IPS DF 4.7 (cell line): Measurements from ENCODE around the gene C1QTNF9B.

ENCODE experiments used
- DNase-seq: peaks from one replicate; pipeline ENCODE4 v3.0.0-alpha.2; 2013; ENCODE audit warnings: low spot score; ENCODE audit errors: extremely low read depth

The C1QTNF9B gene

DNA sequence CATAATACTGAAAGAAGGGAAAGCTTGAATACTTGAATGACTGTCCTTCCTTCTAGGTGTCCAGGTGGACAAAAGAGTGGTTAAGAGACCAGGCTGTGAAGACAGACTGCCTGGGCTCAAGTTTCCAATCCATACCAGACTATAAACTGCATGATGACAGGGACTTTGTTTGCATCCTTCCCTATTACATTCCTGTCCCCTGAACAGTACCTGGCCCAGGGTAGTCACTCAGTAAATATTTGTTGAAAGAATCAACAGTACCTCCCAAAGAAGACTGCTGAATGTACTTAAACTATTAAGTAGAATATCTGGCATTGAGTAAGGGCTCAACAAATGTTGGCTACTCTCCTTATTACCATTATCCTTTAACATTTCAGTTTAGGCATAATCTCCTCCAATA lies 37.8 kb downstream of the C1QTNF9B start:
- no peak for DNase-seq

DNA sequence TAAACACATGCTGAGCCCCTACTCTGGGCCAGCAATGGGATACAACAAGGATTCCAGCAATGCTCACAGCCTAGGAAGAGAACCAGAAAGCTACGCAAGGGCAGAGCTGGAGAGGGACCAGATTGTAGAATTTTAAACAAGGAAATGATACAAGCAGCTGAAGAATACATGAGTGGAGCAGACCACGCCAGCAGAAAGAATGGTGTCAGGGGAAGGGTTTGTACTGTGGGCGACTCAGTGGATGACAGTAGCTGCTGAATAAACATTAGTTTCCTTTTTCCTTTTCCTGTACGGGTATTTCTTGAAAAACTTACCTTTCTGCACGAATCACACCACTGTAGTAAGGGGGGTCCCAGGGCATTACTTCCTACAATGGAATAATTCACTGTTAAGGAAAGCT lies 38.8 kb downstream of the C1QTNF9B start:
- DNase-seq, result no peak

DNA sequence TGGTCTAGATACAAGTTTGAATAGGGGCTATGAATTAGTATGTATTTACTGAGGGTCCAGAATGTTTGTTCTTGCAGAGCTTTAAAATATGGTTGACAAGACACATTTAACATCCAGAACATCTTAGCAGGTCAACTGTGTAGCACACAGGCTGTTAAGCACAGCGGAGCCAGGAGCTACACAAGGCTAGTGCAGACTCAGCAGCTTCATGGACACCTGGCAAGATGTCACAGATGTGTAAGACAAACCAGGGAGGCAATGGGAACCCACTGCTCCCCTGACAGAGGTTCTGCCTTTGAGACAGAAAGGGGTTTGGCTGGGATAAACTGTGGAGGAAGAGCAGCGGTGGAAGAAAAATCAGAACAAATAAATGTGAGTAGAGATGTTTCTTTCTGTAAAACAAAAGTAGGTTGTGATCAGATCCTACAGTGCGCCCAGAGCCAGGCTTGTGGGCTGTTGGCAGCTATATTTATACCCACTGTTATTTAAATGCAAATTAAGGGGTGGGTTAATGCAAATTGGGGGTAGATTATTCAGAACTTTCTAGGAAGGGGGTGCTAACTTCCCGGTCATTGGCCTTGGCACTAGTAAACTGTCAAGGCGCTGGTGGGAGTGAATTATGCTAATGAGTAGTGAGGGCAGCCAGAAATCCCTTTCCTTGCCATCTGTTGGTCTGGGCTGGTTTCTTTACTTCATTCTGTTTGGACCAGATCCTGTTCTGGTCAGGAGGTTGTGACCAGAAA lies 41.1 kb downstream of the C1QTNF9B start:
- no peak for DNase-seq

DNA sequence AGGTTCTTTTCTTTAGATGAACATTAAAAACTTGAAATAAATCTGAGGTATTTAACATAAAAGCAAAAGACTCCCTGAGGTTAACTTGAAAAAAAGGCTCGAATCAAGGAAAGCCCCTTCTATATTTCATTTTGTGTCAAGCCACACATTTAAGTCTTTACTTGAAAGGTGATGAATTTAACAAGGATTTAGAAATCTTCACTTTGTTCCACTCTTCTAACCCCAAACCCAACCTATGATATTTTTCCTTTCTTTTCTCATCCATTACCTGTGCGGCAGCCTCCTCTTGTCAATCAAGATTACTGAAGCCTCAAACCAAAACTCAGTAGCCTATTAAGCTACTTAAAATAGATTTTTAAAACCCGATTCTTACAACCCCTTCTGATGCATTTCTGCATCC lies 41.9 kb downstream of the C1QTNF9B start:
- DNase-seq, result no peak

DNA sequence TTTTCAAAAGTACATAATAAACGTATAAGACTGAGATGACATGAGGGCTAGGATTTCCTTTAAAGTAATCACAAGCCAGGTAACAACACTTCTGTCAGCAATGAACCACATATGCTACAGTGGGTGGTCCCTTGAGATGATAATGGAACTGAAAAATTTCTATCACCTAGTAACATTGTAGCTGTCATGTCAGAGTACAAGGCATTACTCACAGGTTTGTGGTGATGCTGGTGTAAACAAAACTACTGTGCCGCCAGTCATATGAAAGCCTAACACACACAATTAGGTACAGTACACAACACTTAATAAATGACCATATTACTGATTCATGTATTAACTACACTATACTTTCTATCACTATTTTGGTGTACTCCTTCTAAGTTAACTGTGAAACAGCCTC lies 45.0 kb downstream of the C1QTNF9B start:
- no peak for DNase-seq

DNA sequence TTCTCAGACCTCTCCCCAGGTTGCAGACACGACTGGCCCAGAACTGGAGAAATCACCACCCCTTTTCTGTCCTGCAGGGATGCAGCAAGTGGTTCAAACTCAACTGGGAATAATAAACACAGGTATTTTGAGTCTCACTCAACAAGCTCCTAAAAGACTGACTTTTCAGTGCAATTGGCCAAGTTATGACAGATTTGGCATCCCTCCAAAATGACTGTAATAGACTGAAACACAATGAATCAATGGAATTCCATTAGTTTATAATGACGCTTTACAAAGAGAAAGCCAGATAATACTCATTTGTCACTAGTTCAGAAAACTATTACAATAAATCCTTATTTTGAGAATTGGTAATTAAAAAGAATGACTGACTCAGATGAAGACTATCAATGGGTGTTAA lies 46.2 kb downstream of the C1QTNF9B start:
- no peak for DNase-seq

DNA sequence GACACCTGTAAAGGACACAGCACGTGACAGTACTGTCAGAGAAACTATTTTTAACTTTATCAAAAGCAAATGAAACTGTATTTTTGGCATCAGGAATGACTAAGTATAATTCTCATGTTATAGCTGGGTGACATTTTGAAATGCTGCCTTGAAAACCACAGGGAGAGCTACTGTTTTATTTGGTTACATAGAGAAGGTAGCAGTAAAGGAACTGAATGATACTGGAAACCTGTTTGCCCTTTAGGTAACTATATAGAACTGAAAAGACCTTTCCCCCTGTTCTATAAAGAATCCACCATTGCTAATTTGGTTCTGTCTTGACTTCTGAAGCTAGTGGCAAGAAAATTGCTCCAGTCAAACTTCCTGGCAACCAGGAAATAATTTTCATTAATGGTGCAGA lies 47.2 kb downstream of the C1QTNF9B start:
- DNase-seq, result no peak

DNA sequence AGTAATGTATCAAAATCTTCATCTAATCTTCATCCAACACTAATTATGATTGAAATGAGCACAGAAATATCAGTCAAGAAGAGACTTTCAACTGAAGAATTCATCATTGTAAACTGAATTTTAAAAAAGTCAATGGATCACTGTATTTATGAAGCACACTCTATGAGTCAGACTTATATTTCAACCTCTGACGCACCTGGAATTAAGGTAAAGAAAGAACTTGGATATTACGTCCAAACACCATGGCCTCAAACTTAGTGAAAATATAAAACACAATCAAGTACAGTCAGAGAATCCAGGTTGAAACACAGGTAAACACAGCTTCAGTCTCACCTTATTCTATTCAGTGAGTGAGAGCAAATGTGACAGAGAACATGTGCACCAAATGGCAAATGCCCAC lies 47.6 kb downstream of the C1QTNF9B start:
- DNase-seq, result no peak

DNA sequence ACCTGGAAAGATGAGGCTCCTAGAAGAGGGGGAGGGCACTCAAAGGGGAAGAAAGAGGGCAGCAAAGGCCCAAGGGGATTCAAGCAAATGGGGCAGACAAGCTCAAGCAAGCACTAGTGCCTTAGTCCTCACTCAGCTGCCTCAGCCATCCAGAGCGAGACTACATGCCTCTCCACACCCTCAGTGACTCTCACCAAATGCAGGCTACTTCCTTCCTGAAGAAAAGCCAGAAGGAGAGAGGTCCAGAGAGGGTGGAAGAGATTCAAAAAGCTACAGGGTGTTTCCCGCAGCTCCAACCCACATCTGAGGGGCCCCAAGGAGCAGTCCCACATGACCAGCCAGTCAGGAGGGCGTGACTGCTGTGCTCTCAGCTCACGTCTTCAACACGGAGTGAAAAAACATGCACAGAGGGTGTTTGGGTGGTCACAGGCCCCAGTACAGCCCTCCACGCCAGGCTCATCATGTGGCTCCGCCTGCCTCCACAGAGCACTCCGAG lies 48.6 kb downstream of the C1QTNF9B start:
- DNase-seq, result no peak

DNA sequence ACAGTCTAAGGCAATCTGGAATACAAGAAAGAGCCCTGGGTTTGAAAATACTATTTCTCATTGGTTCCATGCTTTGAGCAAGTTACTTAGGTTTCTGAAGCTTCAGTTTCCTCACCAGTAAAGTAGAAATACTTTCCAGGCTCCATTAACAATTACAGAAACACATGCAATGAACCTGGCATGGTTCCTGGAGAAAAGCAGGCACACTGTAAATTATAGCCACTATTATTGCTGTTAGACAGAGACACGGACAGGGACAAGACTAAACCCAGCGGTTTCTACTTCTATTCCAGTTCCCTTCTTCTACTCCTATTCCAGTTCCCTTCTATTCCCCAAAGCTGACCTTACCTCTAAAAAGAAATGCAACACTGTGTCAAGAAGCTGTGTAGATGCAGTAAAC lies 49.3 kb downstream of the C1QTNF9B start:
- DNase-seq, result no peak

DNA sequence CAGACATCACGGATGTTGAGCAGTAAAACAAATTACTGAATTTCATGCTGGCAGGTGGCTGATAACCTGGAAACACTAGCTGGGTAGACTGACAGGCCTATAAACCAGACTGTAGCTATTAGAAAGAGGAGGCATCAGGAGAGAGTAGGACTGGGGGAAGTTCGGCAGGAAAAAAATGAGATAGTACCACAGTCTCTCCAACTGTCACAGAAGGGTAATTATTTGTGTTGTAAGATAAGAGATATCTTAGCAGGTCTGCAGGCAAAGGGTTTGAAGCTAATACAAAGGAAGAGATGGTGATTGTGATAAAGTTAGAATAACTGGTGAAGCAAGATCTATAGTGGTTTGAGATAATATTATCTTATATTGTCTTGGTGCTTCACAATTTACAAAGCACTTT lies 49.8 kb downstream of the C1QTNF9B start:
- DNase-seq, result no peak

DNA sequence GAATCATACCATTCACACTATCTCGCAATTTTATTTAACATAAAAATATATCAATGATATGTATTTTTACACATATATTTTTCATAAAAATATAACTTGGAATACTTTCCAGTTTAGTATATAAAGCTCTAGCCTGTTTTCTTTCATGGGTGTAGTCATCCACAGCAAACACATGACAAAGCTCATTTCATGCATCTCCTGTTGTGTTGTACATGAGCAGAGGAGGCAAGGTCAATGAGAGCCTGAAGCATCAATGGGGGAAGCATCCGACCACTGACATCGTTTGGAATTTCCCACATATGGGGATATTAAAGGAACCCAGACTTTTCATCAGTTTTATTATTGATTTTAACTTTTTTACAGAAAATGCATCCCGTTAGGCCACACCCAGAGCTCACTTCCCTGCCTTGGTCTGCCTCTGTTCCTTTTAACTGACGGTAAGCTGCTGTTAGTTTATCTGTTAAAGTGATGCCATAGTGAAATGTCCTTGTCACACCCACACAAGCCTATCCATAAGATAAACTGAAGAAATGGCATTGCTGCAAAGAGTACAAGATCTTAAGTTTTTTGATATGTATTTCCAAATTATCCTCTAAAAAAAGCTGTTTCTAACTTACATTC lies 52.1 kb downstream of the C1QTNF9B start:
- DNase-seq, result no peak

DNA sequence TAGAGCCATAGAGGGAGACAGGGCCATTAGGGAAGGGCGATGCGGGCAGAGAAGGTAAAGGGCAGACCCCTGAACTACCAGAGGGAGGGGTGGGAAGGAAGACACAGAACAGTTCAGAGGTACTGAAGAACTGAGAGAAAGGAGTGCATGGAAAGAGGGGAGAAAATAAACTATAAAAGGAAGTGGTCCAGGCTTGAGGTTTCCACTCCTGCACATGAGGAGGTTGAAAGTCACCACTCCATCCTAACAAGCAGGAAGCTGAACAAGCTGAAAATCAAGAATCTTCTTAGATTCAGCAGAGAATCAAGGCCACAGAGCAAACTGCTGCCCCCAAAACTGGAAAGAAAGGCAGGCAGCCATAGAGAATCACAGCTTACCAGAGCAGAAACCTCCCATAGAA lies 53.2 kb downstream of the C1QTNF9B start:
- no peak for DNase-seq

DNA sequence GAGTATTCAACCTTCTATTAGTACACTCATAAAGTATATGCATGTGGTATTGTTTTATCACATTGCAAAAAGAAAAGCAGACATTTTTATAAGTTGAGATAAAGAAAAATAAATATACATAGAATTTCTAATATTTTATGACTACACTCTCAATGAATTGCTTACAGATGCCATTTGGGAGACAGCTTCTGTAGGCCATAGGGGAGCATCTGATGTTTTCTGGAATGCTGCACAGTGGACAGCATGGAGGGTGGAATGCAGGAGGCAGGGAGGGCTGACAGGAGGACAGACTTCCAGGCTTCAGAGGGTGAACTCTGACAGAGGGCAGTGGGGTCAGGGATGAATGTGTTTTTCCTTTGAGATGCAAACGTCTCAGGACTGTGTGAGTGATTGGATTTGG lies 53.9 kb downstream of the C1QTNF9B start:
- DNase-seq, result no peak

DNA sequence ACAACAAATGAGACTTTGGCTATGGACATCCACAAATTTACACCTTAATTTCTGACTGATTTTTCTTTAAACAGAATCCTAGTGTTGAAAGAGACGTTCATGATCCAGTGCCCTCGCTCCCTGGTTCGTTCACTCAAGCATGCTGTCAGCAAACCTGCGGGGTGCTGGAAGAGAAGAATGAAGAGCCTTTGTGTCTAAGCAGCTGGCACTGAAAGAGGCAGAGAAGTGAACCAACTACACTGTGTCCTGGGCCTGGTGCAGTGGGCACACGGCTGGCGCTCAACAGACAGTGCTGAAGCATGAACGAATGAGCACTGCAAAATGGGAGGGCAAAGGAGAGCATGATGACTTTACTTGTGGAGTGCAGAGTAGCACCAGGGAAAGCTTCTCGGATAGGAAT lies 54.9 kb downstream of the C1QTNF9B start:
- no peak for DNase-seq
